ENCODE results near the gene SEC23A.

GRCh38 chr14:39080886-39081285 lies 22.1 kb downstream of the SEC23A start:
- TF ChIP-seq EZH2 (IDR thresholded peaks at IDR 0.05; ENCODE audit: borderline replicate concordance, low read depth, low read length, severe bottlenecking) (no peak), MYC (IDR thresholded peaks at IDR 0.05; ENCODE audit: low read depth, low read length) (no peak), CTCF (IDR thresholded peaks at IDR 0.05; ENCODE audit: extremely low read depth in 1 of 2, insufficient read depth in 1 of 2, low read depth in 1 of 2, low read length in 2 of 2) (no peak), POLR2A (IDR thresholded peaks at IDR 0.05; ENCODE audit: low read depth, low read length) (no peak), POLR2AphosphoS5 (IDR thresholded peaks at IDR 0.05; ENCODE audit: insufficient read depth, low read depth, low read length) (no peak), JUN (IDR thresholded peaks at IDR 0.05; ENCODE audit: borderline replicate concordance, insufficient read depth, insufficient read length, low read depth) (no peak)
